GOT3 (cell line): ENCODE data around the gene ARHGEF40.

Experiments
- DNase-seq: peaks from one replicate; lab custom pipeline; 2025; ENCODE audit warnings: mixed read lengths; lab: John Stamatoyannopoulos, UW

The ARHGEF40 gene

DNA sequence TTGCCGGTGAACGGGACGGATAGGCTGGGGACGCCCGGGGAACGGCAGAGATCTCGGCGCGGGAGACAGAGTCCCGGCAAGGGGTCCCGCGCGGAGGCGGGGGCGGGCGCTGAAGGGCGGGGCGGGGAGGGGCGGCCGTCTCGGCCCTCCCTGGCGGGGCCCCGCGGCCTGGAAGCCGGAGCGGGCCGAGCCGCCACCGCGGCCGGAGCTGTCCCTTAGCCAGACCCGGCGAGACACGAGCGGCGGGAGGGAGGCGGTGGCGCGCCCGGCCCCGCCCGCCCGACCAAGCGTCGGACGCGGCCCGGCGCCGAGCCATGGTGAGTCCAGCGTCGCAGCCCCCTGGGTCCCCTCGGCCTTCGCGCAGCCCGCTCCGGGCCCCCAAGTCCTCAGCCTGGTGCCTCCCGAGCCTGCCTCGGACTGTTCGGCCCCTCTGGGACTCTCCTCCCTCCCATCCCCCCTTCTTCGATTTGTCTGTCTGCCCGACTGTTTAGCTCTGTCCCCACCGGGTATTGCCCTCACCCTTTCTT is at the start of gene ARHGEF40:
TSS of gene ARHGEF40 (plus strand) at position 222 of the 527 bp plus-strand sequence. CDS start at position 315, 93 bp downstream.
- DNase-seq = no peak

GRCh38 chr14:21020977-21021545 is 49.0 kb upstream of the ARHGEF40 start:
- DNase-seq = no peak

DNA sequence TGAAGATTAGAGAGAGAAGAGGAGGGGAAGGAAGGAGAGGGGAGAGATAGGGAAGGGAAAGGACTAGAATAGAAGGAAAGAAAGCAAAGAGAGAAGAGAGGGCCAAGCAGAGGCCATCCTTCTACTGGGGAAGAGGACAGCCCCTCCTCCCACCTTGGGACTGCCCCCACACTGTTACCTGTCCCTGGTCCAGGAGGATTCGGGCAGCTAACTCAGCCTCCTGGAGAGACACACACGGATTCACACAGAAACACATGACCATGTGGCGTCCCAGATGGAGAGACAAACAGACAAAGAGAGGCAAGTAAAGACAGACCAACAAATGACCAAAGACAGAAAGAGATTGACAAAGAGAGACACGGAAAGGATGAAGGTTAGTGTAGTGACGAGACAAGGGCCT is 47.4 kb upstream of the ARHGEF40 start:
- no peak for DNase-seq

GRCh38 chr14:21023174-21023573 is 46.9 kb upstream of the ARHGEF40 start:
- no peak for DNase-seq

GRCh38 chr14:21023817-21024584 is 46.1 kb upstream of the ARHGEF40 start:
- no peak for DNase-seq

GRCh38 chr14:21024585-21025370 is 45.3 kb upstream of the ARHGEF40 start, which contains the start of gene NDRG2:
Gene NDRG2 (minus strand): TSS chr14:21025061. CDS start chr14:21023315, 1,746 bp downstream.
- no peak for DNase-seq

DNA sequence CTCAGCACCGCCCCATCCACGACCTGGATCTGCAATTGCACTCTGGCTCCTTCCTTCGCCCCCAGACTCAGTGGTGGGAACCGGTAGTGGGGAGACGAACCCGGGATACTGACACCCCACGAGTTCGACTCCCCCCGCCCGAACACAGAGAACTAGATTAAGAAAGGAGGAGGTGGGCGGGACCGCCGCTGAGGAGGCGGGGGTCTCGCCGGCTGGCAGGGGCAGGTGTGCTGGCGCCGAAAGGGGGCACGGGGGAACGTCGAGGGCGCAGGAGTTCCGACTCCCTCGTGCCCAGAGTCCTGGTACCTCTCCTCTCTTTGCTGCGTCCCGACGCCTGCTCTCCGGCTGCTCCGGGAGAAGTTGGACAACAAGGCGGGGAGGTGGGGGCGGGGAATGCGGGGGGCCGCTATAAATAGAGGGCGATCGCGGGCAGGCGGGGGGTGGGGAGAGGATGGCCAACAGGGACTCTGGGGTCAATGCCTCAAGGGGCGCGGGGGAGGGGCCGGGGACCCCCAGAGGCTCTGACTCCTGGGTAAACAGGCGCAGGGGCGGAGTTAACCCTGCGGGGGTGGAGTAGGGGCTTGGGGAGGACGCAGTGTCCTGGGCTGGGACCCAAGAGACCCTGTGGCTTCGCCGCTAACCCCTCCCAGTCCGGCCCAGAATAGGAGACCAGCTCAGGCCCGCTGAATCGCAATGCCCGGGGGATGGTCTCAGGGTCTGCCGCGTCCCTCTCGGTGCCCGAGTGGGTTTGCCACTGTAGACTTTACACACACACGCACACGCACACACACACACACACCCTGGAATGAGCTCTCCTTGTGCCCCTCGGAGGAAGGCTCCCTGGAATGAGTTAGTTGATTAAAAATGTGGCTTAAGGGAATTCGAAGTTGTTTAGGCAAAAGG is 44.5 kb upstream of the ARHGEF40 start:
- no peak for DNase-seq

DNA sequence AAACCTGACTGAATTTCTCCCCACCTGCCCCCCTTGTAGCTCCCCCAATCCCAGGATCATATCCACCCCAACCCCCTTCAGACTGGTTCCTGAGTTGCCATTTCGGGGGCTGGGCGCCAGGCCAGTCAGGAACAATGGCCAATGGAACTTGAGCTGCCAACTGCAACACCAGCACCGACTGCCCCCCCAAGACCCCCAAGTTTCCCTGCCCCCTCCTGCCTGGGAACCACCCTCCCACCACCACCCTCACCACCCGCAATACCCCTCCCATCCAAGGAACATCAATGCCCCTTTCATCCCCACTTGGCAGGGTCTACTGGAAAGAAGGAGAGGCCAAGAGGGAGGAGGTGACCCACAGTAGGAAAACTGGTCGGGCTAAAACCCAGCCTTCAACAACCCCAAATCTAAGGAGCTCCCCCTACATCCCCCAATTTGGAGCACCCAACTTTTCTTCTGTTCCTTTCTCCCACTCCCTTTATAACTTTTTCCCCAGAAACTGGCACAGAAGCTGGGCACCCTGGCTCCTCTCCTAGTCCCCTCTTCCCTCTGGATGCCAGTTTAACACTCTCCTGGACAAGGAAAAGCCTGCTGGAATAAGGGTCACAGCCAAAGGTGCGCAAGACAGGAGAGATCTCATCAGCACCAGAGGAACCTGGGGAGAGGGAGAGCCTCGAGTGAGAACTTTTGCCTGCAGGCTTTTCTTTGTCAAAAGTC is 43.7 kb upstream of the ARHGEF40 start:
- no peak for DNase-seq

DNA sequence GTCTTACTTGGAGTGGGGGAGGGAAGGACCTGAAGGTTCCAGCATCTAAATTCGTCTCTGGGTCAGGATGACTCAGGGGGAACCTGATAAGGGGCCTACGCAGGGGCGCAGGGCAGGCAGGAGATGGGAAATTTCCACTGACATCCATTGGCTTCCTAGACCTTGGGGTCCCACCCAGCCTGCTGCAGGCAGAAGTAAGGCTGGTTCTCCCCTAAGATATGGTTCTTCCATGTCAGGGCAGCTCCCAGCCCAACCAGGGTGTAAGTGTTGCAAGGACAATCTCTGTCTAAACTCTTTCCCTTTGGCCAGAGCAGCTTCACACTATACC is 43.2 kb upstream of the ARHGEF40 start:
- DNase-seq = no peak

GRCh38 chr14:21029917-21030316 is 40.2 kb upstream of the ARHGEF40 start, which contains the start of gene TPPP2:
Gene TPPP2 (plus strand): TSS chr14:21030217. CDS start chr14:21030582, 365 bp downstream.
- DNase-seq = no peak

GRCh38 chr14:21030531-21030930 is 39.6 kb upstream of the ARHGEF40 start:
- no peak for DNase-seq

DNA sequence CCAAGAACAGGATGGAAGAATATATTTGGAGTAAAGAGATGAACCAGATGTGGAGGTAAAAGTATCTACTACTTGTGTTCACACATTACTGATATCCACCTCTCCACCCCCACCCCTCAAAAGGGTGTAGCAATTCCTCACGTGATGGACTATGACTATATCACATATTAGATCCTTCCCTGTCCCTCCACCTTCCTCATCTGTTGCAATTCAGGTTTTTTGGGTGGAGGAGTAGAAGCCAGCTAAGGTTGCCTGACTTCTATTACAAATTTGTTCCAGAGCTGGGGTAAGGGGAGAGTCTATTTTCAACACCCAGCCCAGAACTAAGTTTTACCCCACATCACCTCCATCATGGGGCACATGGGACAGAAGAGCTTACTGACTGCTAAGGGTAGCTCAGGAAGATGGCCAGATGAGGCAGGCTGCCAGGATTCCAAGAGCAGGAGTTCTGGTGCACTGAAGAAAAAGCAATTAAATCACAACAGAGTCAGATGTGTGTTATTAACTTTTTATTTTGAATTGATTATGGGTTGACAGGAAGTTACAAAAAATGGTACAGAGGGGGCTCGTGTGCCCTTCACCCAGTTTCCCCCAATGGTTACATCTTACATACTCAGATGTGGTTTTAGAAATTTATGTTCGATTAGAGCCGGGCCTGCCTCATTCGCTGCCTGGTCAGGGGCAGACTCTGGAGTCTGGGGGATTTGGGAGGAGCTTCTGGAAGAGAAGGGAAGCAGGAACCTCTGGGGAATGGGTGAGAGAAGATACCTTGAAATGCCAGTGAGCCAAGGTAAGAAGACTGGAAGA is 37.6 kb upstream of the ARHGEF40 start:
- DNase-seq = no peak

DNA sequence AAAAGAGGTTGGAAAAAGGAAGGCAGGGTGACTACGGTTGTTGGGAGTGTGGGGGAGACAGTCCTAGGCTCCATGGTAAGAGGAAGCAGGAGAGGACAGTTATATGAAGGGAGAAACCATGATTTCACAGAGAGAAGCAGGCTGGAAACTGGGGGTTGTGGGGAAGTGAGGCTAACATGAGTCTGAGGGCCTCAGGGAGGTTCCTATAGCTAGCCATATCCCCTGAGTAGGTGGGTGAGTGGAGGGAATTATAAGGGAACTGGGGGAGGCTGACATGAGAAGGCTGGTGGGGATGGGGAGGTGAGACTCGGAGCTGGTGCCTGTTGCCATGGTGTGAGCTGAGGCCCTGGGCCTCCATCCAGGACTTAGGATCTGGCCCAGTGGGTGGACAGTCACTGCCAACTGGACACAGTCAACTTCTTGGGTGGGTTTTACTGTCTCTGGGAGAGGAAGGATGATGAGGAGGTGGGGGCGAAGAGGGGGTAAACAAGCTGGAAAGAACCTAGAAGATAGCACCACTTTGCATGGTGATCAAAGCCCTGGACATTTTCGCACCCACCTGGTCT is 36.9 kb upstream of the ARHGEF40 start:
- DNase-seq = no peak

- no peak for DNase-seq
These were observed 35.4 kb upstream of the ARHGEF40 start, which contains the start of gene RNASE13 for GRCh38 chr14:21034707-21035106. Gene RNASE13 (minus strand): TSS chr14:21034807. CDS start chr14:21034288, 519 bp downstream.

- no peak for DNase-seq
These were observed 33.4 kb upstream of the ARHGEF40 start for GRCh38 chr14:21036751-21037150.

DNA sequence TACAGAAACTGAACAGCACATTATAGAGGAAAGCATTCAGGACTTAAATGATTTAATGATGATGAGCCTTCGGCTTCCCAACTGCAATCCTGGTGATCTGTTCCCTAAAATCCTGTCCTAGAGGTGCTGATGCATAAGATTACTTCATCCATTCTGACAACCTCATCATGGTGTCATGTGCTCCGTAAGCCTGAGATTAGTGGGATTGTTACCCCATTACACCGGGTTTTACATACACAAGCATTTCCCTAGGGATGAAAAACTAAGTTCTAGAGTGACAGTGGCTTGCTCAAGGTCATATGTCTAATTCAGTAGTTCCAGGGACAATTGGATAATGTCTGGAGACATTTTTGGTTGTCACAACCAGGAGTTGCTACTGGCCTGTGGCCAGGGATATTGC is 32.9 kb upstream of the ARHGEF40 start:
- DNase-seq = no peak

GRCh38 chr14:21038441-21039422 is 31.4 kb upstream of the ARHGEF40 start:
- no peak for DNase-seq
